ENCODE measurements around the gene CDK5.

DNA sequence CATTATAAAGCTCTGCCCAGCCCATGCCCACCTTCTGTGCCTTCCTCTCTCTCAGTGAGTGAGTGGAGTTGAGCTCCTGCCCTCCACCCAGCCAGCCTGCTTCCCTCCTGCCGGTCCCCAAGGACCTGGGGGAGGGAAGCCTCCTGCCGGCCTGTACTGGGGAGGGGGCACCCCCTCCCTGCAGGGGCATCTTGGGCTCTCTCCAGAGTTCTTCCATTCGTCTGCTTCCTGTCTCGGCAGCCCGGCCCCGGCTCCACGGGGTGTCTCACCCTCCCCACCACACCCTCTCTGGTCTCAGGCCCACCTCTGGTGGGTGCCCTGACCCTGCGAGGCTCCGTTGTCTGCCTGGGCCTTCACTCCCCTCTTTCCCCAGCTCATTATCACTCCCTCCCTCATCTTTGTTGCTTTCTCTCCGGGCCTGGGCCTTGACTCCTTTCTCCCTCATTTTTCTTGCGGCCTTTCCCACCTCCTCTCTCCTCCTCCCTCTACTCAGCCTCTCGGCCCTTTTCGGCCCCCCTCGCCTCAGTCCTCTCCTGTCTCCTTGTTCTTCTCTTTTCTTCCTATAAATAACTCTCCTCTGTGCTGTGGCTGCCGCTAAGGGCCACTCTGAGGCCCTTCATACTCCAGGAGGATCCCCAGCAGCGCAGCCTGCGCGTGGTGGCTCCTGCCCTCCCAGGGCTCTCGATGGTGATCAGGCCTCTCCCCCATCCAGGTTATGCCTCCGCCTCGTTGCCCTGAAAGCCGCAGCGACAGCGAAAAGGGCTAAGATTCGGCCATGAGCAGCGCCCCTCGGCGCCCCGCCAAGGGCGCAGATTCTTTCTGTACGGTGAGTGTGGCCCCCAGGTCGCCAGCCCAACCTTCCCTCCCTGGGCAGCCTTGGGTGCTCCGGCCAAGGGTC lies 3.8 kb upstream of the CDK5 start:
- TF ChIP-seq, protein P1, sequence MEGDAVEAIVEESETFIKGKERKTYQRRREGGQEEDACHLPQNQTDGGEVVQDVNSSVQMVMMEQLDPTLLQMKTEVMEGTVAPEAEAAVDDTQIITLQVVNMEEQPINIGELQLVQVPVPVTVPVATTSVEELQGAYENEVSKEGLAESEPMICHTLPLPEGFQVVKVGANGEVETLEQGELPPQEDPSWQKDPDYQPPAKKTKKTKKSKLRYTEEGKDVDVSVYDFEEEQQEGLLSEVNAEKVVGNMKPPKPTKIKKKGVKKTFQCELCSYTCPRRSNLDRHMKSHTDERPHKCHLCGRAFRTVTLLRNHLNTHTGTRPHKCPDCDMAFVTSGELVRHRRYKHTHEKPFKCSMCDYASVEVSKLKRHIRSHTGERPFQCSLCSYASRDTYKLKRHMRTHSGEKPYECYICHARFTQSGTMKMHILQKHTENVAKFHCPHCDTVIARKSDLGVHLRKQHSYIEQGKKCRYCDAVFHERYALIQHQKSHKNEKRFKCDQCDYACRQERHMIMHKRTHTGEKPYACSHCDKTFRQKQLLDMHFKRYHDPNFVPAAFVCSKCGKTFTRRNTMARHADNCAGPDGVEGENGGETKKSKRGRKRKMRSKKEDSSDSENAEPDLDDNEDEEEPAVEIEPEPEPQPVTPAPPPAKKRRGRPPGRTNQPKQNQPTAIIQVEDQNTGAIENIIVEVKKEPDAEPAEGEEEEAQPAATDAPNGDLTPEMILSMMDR (conservative IDR thresholded peaks at IDR 0.05 in 1 of 2, IDR thresholded peaks at IDR 0.05 in 1 of 2; ENCODE audit: low read depth in 1 of 2, low read length in 2 of 2), result no peak
- TF ChIP-seq EZH2 (IDR thresholded peaks at IDR 0.05; ENCODE audit: low read length, missing control alignments), result no peak

Data from fibroblast of lung (primary cell).